Measurements from ENCODE around the gene CHI3L2.

The CHI3L2 gene

GRCh38 chr1:111241797-111242196 lies 14.3 kb downstream of the CHI3L2 start:
- H3K4me3 ChIP-seq (ENCODE audit: low read length): no peak overlapping the region
- DNase-seq (ENCODE audit: low read depth): no peak
- TF ChIP-seq CTCF (conservative IDR thresholded peaks at IDR 0.05; ENCODE audit: low read depth, low read length): no peak

GRCh38 chr1:111242805-111243523 lies 15.5 kb downstream of the CHI3L2 start:
- DNase-seq (ENCODE audit: low read depth): no peak
- no peak for TF ChIP-seq CTCF (conservative IDR thresholded peaks at IDR 0.05; ENCODE audit: low read depth, low read length)
- H3K4me3 ChIP-seq (ENCODE audit: low read length): no peak overlapping the region

GRCh38 chr1:111247125-111247838 lies 19.8 kb downstream of the CHI3L2 start:
- no peak for DNase-seq (ENCODE audit: low read depth)
- no peak for TF ChIP-seq CTCF (conservative IDR thresholded peaks at IDR 0.05; ENCODE audit: low read depth, low read length)
- no peak overlapping the region for H3K4me3 ChIP-seq (ENCODE audit: low read length)

- DNase-seq (ENCODE audit: low read depth): no peak
- no peak overlapping the region for H3K4me3 ChIP-seq (ENCODE audit: low read length)
- no peak for TF ChIP-seq CTCF (conservative IDR thresholded peaks at IDR 0.05; ENCODE audit: low read depth, low read length)
Measured at GRCh38 chr1:111249960-111250359, 22.4 kb downstream of the CHI3L2 start.

- TF ChIP-seq CTCF (conservative IDR thresholded peaks at IDR 0.05; ENCODE audit: low read depth, low read length): no peak
- no peak for DNase-seq (ENCODE audit: low read depth)
- H3K4me3 ChIP-seq (ENCODE audit: low read length): no peak overlapping the region
Measured at GRCh38 chr1:111251570-111251969, 24.1 kb downstream of the CHI3L2 start.

GRCh38 chr1:111252786-111253185 lies 25.3 kb downstream of the CHI3L2 start:
- TF ChIP-seq CTCF (conservative IDR thresholded peaks at IDR 0.05; ENCODE audit: low read depth, low read length): no peak
- no peak for DNase-seq (ENCODE audit: low read depth)
- no peak overlapping the region for H3K4me3 ChIP-seq (ENCODE audit: low read length)

- H3K4me3 ChIP-seq (ENCODE audit: low read length): no peak overlapping the region
- no peak for TF ChIP-seq CTCF (conservative IDR thresholded peaks at IDR 0.05; ENCODE audit: low read depth, low read length)
- DNase-seq (ENCODE audit: low read depth): no peak
Measured at GRCh38 chr1:111253876-111254275, 26.4 kb downstream of the CHI3L2 start.

All from retinal pigment epithelial cell (primary cell).